ENCODE results near the gene RAB31.
"Not testable (repeated sequence)": the region's sequence is repeated elsewhere in the genome, so short reads cannot be mapped to it uniquely, and the experiment has no call there.

The RAB31 gene

DNA sequence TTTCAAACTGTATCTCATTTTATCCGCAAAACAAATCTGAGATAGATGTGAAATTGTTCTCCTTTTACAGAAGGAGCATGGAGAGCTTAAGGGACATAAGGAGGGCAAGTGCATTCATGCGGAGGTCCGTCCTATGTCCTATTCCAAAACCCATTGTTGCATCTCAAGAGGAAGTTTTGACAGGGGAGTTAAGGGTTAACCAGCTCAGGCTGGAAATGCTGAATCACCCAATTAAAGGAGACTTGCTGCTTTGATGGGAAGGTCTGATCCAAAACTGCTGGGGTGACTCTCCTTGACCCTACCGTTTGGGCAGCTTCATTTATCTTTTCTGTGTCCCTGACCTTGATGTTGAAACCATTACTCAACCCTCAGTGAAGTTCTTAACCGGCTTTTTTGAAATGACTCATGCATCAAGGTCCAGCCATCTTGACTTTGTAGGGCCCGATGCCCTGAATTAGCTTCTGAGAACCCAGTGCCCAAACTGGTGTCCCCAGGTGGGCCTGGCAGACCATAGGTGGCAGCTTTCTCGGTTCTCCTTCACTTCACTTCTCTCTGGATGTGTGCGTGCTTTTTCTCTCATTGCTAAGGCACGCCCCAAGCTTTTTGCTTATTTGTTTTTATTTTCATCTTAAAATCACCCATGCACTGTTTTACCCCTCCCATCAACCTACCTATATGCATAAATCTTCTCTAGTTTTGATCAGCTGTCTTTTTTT lies 161.8 kb downstream of the RAB31 start:
- no peak for DNase-seq

DNA sequence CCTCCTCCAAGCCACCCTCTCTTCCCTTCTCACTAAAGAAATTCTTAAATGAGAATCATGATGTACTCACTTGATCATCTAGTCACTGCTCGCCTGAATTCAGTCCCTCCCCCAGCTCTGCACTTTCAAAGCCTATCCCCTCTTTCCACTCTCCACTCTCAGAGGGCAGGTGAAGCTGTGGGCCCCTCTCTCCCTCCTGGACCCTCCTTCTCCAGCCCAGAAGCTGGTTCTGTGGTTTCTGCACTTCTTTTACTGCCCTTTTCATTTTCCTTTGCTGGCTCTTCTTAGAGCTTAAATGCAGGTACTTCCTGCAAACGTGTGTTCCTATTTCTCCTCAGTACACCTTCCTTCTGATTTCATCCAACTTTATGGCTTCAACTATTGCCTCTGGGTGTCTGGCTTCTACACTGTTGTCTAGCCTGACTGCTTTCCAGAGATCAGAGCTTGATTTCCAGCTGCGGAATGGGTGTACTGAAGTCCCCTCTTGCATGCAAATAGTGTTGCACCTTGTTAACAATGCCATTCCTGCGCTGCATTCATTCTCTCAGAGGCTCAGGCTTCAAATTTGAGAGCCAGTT lies 162.4 kb downstream of the RAB31 start:
- DNase-seq: no peak

DNA sequence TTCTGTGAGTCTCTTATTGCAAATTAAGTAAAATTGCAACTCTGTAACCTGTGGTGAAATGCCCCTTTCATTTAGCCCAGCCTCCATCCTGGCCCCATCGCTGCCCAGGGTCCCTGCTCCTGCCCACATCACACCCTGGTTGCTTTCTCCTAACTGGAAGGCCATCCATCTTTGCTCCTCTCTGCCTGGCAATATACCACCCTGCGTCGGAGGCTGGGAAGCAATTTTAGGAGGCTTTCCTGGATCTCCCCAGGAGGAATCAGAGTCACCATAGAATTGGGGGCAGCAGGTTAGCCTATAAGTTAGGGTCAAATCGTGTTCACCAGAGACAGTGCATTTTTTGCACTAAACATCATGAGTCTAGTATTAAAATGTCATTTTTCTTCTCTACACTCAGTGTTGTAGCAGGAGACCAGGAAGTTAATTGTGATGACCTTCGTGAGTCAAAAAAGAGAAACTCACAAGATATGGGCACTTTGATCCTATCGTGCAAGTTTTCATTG lies 163.2 kb downstream of the RAB31 start:
- DNase-seq: no peak

DNA sequence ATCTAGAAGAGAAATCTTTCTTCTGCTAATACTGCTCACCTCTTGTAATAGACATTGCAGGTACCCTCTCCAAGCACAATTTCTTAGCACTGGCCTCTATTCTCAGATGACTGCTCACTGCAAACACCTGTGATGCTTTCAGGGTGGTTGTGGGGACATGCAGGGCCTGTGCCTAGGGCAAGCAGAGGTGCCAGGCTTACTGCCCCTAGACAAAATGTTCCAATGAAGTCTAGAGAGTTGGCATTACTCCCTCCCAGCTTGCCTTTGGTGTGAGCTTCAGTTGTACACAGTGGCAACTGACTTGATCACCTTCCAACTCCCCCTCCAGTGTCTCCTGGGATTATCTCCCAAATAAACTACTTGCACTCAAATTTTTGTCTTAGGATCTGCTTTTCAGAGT lies 164.7 kb downstream of the RAB31 start:
- no peak for DNase-seq

DNA sequence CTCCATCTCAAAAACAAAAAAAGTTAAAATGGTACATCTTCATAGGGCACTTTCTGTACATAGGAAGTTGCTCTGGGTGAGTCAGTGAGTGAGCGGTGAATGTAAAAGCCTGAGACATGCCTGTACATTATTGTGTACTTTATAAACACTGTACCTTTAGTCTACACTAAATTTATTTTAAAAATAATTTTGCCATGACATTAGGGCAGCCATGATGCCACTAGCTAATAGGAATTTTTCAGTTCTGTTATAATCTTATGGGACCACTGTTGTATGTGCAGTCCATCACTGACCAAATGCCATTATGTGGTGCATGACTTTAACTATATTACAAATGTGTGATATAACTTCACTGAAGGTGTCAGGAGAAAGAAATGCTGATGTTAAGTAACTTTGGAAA lies 166.6 kb downstream of the RAB31 start:
- DNase-seq: no peak

DNA sequence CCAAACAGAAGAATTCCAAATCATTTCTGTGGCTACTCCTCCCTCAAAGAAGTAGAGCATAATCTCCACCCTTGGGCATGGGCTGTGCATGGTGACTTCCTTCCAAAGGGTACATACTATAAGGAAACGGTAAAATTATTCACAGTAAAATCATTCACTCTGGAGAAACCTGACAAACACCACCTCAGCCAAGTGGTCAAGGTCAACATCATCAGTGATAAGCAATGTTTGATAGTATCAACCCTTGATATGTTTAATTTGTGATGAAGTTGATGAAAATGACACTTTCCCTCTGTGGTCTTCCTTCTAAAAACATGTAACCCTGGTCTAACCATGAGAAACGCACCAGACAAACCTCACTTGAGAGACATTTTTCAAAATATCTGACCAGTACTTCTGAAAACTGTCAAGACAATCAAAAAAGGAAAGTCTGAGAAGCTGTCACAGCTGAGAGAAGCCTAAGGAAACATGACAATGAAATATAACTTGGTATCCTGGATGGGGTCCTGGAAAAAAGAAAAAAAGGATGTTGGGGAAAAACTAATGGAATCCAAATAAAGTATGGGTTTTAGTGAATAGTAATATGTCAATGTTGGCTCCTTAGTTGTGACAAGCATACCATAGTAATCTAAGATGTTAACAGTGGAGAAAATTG lies 168.2 kb downstream of the RAB31 start:
- DNase-seq: no peak

DNA sequence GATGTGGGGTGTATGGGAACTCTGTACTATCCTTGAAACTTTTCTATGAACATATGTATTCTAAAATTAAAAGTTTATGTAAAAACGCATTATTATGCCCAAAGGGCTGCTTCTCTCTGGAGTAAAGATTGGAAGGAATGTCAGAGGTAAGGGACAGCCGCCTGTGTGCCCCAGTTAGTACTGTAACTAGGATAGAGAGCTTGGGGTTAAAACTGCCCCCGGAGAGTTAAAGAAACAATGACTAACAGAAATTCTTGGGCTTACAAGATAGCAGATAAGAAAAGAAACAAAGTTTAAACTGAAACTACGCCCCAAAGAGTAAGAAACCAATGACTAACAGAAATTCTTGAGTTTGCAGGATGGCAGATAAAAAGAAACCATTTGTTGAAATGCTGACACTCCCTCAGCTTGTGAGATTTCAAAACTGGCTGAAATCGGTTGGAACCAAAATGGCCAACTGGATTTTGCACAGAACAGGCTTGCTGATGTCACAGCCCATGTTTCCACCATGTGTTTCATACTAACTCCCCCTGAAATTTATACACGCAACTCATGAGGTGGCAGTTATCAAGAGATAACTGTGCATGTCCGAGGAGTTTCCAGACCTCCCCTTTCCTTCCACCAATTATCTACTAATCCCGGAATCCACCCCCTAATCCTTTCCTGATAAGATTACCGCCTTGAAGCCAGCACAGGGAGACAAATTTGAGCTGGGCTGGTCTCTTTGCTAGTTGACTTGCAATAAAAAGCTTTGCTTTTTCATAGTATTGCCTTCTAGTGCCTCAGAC lies 169.0 kb downstream of the RAB31 start:
- DNase-seq: no peak

DNA sequence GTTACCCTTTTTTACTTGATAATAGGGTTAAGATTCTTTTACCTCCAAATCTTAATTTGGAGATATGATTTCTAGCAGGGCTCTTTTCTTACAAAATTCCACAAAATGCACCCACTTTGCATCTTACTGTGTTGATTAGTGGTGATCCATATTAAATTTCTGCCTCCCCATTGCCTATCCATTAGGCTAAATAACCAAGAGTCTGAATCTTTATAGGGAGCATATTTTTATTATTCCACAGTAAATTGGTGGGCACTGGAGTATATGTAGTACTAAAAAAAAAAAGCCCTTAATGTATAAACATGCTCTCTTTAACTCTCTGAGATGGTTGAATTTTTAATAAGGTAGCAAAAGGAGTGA lies 169.5 kb downstream of the RAB31 start:
- no peak for DNase-seq

DNA sequence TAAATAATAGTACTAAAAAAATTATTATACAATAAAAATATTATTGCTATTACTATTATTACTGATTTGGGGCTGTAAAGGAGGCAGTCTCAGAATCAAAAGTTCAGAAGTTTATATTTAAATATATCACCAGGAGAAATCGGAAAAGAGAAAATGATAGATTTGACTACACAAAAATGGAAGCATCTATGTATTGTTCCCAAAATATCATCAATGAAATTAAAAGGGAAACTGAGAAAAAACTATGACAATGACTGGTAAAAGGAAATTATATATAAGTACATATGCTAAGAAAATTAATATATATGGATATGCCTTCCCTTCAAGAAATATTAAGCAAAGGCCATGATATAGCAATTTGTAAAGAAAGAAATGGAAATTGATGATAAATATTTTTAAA lies 170.0 kb downstream of the RAB31 start:
- DNase-seq: no peak

DNA sequence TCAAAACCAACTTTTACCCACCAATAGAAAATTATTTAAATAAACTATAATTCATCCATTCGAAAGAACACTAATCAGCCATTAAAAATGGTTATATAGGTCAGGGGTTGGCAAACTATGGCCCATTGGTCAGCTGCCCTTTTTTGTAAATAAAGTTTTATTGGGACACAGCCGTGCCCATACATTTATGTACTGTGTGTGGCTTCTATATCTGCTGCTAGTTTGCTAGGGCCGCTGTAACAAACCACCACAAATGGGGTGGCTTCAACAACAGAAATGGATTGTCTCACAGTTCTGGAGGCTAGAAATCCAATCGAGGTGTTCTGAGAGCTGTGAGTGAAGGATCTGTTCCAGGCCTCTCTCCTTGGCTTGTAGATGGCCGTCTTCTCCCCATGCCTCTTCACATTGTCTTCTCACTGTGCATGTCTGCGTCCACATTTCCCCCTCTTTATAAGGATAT lies 170.7 kb downstream of the RAB31 start:
- no peak for DNase-seq

DNA sequence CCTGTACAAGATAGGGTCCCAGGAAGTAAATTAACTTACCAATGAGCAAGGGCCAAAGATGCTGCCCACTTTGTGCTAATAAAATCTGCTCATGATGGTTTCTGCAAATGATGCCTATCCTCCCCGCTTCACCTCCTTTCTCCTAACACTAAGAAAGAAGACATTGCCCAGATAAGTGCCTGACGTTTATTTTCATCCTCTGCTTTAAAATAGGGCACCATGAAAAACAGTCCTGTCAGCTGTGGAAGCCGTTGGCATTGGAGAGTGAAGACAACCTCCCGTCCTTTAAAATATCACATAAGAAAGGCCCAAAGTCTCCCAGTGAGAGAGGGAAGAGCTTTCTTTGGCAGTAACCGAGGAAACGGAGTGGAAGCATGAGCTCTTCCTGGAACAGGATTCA lies 176.0 kb downstream of the RAB31 start:
- no peak for DNase-seq

DNA sequence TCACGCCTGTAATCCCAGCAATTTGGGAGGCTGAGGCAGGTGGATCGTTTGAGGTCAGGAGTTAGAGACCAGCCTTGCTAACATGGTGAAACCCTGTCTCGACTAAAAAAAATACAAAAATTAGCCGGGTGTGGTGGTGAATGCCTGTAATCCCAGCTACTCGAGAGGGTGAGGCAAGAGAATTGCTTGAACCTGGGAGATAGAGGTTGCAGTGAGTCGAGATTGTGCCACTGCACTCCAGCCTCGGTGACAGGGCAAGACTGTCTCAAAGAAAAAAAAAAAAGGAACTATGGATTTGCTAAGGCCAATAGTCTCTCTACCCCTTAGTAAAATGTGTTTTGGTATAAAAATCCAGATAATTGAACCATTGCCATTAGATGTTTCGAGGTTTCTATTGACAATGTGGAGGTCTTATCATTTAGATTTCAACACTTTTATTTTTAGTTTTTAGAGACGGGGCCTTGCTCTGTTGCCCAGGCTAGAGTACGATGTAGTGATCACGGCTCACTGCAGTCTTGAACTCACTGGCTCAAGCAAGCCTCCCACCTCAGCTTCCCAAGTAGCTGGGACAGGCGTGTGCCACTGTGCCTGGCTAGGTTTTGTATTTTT lies 176.5 kb downstream of the RAB31 start:
- no peak for DNase-seq

DNA sequence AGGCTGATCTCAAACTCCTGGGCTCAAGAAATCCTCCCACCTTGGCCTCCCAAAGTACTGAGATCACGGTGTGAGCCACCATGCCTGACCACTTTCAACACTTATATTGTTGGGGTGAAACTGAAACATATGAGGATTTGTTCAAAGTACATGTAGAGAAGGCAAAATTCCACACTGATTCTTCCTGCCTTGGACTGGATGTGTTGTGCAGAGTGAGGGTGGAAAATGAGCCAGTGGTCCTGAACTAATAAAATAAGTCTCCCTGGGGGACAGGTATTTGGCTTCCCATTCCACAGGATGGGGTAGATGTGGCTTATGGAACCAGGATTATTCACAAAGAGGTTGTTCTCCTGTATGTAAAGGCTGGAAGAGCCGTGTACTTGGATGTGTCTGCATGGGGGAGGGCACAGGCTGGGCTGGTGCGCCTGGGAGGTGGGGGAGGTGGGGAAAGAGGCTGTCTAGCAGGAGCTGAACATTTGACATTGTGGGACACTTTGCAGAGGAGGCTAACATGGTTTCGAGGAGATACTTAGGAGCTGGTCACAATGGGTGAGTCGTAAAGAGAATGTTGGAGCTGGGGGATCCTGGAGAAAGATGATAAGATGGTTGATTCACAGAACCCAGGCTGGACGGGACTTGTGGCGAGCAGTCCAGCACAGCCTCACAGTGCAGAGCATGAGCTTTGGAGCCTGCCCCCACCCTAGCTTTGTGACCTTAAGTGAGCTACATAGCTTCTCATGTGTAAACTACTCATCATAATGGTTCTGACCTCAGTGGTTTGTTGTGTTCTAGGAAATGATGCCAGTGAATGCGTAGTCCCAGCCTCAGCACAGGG lies 177.3 kb downstream of the RAB31 start, which contains the start of gene TXNDC2:
Gene TXNDC2, plus strand, starts transcription at position 804 of the 835 bp plus-strand sequence. CDS start 708 bp downstream, outside the sequence.
- DNase-seq: no peak

DNA sequence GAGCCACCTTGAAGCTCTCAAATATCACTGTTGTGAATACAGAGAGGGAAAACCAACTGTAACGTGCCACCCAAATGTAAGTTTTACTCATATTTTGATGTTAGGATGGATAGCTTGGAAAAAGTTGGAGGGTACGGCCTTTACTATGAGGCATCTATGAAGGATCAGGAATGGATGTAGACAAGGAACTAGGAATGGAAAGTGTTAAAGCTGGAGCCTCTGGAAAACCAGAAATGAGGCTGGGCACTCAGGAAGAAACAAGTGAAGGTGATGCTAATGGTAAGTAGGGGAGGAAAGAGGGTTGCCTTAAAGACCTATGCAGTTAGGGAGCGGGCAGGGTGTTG lies 177.9 kb downstream of the RAB31 start:
- no peak for DNase-seq

DNA sequence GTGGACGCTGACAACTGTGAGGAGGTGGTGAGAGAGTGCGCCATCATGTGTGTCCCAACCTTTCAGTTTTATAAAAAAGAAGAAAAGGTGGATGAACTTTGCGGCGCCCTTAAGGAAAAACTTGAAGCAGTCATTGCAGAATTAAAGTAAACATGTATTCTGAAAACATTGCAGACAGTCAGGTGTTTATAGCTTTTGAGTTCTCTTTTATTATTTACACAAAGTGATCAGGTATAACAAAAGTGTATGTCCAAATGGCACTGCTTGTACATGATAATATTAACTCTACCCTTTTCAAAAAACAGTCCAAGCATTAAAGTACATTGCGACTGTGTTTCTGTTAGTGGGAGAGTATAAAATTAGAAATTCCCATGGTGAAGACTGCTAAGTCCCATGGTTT lies 179.9 kb downstream of the RAB31 start:
- no peak for DNase-seq

DNA sequence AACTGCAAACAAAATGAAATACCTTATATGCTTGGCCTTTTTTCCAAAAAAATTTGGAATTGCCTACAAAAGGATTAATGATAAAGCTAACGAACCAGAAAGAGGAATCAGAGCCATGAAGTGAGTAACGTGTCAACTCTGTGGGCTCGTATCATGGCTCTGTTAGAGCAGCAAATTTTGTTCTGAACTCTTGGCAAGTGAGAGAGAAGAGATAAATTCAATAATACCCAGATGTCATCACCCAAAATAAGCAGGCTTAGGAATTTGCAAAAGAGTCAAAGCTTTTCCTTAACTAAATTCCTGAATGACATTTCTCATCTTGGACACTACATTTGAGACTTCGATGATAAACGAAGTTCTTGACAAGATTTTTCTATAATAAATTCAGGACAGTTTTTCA lies 182.1 kb downstream of the RAB31 start:
- DNase-seq: no peak

DNA sequence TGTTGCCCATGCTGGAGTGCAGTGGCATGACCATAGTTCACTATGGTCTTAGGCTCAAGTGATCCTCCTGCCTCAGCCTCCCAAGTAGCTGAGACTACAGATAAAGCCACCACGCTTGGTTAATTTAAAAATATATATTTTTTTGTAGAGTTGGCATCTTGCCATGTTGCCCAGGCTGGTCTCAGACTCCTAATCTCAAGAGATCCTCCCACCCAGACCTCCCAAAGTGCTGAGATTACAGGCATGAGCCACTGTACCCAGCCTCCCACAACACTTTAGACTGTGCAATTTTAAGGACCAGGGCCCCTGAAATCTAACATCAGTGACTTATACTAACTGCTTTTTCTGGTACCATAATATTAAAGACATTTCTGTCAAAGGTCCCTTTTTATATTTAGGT lies 182.9 kb downstream of the RAB31 start:
- DNase-seq: no peak

DNA sequence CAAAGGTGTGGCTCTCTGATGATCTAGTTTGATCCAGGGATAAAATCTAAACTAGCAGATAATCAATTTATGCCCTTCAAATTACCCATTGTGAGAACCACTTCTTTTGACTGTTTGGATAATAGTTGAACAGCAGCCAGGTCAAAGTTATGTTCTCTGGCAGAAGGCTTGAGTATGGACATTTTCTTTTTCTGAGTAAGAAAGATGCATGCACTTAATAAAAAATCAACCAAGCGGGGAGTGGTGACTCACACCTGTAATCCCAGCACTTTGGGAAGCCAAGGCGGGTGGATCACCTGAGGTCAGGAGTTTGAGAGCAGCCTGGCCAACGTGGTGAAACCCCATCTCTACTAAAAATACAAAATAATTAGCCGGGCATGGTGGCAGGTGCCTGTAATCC lies 183.4 kb downstream of the RAB31 start:
- not testable (repeated sequence) for DNase-seq

DNA sequence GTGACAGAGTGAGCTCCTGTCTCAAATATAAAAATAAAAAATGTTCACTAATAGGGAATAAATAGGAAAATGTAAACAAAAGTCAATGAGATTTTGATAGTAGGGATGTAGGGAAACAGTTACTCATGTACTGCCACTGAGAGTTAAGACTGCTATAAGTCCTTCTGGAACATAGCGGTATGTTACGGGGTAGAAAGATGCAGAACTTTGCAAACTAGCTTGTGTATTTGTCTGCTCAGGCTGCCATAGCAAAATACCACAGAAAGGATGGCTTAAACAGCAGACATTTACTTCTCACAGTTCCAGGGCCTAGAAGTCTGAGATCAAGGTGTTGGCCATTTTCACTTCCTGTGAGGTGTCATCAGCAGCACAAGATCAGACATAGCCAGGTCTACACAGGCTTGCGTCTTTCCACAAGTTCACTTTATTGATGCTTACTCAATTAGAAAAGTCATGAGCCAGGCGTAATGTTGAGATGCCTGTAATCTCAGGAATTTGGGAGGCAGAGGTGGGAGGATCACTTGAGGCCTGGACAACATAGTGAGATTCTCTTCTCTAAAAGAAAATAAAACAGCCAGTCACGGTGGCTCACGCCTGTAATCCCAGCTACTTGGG lies 186.5 kb downstream of the RAB31 start:
- no peak for DNase-seq

DNA sequence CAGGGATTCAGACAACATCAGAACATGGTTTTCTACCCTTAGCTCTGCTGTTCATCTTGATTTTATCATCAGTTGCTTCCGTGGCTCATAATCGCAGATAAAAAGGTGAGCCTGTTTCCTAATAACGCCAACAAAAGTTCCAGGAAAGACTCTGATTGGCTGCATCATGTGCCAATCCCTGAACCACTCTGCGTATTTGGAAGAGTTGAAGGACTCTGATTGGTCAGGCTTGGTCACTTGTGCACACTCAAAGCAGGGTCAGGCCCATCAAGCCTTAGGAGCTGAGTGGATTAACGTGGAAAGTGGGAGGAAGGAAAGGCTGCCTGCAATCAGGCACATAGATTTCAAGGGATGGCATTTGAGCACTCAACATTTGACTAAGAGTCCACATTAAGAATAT lies 189.0 kb downstream of the RAB31 start:
- no peak for DNase-seq

DNA sequence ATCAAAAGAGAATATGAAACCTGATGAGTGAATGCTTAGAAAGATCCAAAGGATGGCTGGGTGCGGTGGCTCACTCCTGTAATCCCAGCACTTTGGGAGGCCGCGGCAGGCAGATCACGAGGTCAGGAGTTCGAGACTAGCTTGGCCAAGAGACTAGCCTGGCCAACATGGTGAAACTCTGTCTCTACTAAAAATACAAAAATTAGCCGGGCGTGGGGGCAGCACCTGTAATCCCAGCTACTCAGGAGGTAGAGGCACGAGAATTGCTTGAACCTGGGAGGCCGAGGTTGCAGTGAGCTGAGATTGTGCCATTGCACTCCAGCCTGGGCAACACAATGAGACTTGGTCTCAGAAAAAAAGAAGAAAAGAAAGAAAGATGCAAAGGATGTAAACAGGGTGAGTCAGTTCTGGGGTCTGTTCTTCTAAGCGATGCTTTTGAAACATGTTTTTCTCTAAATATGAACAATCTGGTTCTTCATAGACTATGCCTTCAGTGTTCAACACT lies 189.7 kb downstream of the RAB31 start:
- not testable (repeated sequence) for DNase-seq

All from left hindlimb (tissue), 1 donor.